SK-N-MC (cell line): ENCODE measurements around the gene WNT6.

ENCODE experiments used
- EZH2 ChIP-seq: fragments of 200-600 bp; sonication (generic); IDR thresholded peaks from one replicate; pipeline ENCODE4 v1.6.1; 2017; ENCODE audit warnings: antibody characterized with exemption
- FOXP2 ChIP-seq: optimal IDR thresholded peaks from 2 replicates; pipeline ENCODE3; 2011; ENCODE audit warnings: mild to moderate bottlenecking, moderate library complexity; ENCODE audit not compliant: insufficient read depth; ENCODE audit errors: extremely low read length, control extremely low read depth
- POLR2AphosphoS5 ChIP-seq: IDR thresholded peaks from 2 replicates; pipeline ENCODE4 v1.6.1; 2012; ENCODE audit warnings: mild to moderate bottlenecking, low read depth, low read length, borderline replicate concordance

DNA sequence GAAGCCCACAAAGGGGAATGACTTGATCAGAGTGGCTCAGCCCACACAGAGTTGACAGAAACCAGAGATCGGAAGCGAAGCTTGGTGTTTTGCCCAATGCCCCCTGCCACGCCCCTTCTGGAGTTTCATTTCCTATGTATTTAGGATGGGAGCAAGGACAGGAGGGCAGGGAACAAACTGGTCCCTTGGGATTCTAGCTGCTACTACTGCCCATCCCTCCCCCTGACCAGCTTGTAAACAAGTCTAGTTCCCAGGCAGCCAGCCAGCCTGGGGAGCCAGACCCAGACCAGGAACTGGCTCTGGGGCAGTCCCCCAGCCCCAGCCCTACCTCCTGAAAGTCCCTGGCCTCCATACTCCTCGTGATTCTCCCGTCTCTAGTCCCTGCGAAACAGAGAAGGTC lies 8.3 kb downstream of the WNT6 start:
- TF ChIP-seq EZH2 = no peak
- no peak for TF ChIP-seq POLR2AphosphoS5
- TF ChIP-seq FOXP2 = no peak
